NCI-H2029 (cell line): ENCODE data around the gene WWC2.
"Not testable (repeated sequence)": the region's sequence is repeated elsewhere in the genome, so short reads cannot be mapped to it uniquely, and the experiment has no call there.

Experiments used
- DNase-seq: peaks from one replicate; lab custom pipeline; 2025; lab: John Stamatoyannopoulos, UW

The WWC2 gene

DNA sequence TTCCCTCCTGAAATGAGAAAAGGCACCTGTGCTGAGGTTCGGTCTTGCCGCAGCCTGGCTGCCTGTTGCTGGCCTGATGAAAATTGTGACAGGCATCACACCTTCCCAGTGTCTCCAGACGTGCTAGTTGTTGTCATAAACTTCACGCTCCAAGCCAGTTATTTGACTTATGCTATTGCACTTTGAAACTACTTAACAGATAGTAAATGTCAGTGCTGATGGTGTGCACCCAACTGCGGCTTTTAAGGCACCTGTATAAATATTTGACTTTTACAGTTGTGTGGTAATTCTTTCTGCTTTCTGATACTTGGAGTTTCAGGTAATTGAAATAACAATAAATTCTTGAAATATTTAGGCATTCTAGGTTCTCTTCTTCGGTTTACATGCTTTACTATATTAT, 1.8 kb downstream of the WWC2 start:
- DNase-seq = no peak

DNA sequence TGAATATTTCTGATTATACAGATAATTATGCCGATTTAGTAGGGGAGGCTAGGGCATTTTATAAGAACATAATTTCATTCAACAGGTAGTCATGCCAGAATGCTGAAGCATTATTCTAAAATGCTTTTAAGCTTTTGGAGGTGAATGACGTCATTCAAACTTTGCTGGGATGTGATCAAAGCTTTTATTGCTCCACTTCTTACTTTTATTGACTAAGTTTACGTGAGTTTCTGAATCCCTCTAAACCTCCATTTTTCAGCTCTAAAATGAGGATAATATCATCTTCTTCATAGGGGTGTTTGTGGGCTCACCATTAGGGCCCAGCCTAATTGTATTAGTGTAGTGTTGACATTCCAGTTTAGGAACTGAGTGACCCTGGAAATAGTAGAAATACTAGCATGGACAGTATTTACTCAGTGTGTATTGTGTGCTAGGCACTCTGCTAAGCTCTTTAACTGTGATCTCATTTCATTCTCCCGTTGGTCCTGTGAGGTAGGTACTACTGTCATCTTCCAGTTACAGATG, 3.0 kb downstream of the WWC2 start:
- no peak for DNase-seq

DNA sequence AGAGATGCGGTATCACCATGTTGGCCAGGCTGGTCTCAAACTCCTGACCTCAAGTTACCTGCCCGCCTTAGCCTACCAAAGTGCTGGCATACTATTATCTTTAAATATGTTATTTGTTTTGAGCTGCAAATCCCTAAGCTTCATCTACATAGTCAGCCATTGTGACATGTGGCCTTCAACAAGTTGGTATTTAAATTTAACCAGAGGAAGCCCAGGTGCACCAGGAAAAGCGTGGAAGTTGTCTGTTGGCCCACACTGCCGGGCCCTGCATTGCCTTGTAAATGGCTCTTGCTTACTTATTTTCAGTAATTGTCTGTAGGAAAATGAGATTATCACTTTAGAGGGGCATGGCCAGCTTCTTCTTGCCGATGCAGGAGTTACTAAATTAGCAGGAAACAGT, 6.0 kb downstream of the WWC2 start:
- no peak for DNase-seq

DNA sequence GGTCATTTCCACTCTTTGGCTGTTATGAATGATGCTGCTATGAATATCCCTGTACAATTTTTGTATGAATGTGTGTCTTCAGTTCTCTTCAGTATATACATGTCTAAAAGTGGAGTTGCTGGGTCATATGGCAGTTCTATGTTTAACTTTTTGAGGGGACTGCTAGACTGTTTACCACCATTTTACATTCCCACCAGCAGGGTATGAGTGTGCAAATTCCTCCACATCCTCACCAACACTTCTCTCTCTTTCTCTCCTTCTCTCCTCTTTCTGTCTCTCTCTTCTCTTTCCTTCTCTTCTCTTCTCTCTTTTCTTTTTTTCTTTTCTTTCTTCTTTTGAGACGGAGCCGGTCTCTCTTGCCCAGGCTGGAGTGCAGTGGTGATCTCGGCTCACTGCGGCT, 7.8 kb downstream of the WWC2 start:
- DNase-seq = no peak

DNA sequence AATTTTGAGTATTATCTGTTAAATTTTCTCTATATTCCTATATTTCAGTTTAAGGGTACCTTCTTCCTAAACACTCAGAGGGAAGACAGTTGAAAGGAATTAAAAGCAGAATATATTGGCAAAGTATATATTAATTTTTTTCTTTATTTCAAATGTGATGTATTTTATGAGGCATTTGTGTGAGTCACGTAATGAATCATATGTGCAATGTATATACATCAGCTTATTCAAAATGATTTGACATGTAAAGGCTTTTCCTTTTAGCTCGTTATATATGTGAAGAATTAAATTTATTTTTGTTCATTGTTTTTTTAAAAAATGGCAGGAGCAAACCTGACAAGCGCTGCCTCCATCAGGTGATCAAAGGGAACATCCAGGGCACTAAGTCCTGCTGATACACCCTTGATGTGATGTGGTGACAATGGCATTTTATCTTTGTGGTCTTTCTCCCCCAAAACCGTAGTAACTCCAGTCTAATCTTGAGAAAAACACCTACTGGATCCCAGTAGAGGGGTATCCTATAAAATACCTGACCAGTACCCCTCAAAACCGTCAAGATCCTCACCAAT, 8.9 kb downstream of the WWC2 start:
- DNase-seq = no peak

DNA sequence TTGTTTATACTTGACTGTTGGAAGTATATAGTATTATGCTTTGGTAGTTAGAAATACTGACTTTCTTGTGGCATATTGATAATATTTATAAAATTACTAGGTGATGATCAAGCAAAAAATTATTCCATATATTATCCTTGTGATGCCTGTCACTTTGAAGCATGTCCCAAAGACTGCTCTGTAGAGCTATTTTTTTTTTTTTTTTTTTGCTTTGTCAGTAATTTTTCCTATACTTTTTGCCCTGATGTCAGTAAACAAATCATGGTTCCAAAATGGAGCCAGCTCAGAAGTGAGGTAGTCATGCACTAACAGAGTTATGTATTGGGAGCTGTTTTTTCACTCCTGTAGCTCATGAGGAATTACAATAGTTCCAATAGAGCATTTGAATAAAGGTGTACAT, 11.2 kb downstream of the WWC2 start:
- DNase-seq = no peak

DNA sequence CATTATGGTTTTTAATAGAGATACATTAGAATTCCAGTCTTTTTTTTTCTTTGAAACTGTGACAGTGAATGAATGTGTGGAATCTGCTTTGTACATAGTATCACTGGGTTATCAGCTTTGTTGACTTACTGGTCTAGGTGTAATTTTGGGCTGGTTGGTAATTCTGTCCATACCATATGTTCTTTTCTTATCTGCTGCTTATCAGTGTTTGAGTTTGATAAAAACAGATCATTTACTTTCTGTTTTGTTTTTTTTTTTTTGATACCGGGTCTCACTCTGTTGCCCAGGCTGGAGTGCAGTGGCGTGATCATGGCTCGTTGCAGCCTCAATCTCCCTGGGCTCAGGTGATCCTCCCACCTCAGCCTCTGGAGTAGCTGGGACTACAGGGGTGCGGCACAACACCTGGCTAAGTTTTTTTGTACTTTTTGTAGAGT, 12.4 kb downstream of the WWC2 start:
- DNase-seq = no peak

DNA sequence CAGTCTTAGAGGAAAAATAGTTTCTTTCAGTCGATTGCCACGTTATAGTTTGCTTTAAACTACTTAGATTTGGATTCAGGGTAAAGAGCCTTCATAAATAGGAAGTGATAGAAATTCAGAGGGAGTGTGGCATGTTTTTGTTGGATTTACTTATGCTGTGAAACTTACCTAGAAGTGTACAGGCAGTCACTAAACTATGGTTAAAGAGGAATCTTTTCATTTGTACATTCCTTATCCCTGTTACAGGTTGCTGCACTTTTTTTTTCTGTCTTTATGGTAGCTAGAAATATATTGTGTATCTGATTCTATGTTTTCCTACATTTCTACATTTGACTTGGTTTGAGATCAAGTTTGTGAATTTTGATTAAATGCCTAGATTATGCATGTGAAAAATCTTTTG, 19.1 kb downstream of the WWC2 start:
- DNase-seq = no peak

DNA sequence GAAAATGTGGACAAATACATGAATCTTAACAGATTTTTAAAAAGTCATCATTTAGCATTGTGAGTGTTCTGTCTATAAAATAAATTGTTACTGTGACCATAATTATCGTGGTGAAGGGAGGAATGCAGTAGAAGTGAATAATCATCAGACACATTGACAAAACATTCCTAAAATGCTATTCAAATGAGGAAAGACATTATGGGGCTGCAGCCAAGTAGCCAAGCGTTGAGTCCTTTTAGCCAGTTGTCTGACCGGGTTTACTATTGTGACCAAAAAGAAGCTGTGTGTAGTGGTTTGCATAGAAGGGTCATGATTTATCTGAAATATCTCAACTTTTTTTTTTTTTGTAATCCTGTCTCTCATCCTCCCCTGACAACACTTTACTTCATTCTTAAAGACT, 19.5 kb downstream of the WWC2 start:
- no peak for DNase-seq

DNA sequence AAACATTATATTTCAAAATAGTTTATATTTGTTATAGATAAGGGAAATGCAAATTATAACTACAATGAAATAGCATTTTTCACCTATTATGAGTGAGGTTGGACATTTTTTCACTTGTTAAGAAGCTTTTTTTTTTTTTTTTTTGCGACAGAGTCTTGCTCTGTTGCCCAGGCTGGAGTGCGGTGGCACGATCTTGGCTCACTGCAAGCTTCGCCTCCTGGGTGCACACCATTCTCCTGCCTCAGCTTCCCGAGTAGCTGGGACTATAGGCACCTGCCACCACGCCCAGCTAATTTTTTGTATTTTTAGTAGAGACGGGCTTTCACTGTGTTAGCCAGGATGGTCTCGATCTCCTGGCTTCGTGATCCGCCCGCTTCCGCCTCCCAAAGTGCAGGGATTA, 22.6 kb downstream of the WWC2 start:
- DNase-seq = not testable (repeated sequence)

DNA sequence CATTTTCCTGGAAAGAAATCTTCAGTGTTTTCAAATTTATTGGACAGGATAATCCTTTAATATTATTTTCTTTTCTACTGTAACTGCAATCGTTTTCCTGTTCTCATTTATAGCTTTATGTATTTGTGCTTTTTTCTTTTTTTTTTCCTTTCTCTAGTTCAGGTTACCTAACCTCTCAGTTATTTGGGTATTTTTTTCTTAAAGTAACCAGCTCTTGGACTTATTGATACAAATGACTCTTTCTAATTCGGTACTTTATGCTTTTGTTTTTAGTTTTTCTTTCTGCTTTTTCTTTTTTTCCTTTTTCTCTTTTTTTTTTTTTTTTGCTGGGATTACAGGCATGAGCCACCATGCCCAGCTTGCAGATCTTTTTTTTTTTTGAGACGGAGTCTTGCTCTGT, 25.2 kb downstream of the WWC2 start:
- no peak for DNase-seq

DNA sequence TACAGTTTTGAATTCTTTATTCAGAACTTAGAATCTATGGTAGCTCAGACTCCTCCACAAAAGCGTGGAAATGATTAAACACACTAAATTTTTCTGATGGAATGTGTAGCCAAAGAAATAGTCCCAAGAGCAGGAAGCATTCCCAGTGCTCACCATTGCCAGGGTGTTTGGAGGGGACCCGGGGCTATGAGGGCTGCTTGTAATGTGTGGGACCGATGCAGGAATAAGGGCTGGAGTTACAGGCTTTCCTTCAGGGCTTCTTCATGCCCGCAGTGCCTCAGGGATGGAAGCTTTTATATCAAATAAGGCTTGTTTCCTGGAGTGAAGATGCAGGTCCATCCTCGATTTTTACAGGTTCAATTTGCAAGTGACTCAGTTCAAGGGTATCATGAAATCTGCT, 25.8 kb downstream of the WWC2 start:
- no peak for DNase-seq

DNA sequence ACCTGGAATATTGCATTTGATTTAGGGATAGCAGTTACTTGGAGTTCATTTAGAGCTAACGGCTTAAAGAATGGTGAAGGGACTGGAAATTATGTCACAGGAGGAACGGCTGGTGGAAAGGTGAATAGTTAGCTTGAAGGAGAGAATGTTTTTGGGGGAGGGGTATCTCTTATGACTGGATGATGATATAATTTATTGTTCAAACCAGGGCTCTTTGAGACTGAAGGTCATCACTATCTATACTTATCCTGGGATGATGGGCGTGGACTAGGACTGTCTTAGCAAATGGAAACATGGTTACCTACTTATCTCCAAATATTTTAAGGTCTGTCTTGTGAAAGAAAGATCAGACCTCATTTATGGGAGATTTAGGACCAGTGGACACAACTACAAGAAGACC, 30.1 kb downstream of the WWC2 start:
- DNase-seq = no peak

DNA sequence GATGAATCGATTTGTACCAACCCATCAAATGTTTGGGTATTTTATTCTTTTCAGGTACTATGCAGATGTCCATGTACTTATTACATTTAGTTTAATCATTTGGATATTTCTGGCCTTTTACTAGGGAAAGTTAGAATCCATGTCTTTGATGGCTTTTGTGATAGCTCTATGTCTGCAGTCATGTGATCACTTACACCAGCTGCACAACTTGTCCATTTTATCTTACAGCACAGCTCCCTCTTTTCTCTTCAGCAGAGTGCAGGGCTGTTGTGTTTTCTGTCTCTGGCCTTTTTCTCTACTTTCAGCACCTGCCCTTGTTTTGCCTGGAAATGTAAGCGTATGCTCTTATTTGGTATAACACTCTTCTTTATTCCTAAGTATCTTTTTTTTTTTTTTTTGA, 30.6 kb downstream of the WWC2 start:
- DNase-seq = no peak

DNA sequence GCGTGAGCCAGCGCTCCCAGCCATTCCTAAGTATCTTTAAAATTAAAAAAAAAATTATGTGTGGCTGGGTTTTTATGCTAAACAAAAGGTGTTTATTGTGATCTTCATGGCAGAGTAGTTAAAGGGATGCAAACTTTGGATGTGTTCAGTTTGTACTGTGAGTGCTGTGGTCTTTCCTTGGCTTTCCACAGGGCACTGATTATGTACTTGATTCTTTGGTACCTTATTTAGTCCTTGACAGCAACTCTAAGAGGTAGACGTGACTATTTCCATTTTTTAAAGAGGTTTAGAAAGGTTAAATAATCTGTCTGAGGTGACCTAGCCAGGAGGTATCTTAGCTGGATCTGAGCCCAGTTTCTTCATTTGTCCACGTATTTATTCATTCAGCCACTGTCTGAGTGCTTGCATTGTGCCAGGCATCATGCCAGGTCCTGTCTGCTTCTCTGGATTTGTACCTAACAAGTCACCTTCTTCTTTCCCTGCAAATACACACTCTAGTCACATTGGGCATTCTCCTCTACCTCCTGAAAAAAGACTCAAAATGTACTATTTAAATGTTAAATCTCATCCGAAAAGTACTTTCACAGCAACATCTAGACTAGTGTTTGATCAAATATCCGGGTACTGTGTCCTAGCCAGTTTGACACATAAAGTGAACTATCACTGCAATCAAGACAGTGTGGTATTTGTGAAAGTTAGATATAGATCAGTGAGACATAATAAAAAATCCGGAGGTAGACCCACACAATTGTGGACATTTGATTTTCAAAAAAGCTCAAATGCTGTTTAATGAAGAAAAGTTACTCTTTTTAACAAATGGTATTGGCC, 31.5 kb downstream of the WWC2 start:
- DNase-seq = peak; percentile 83

DNA sequence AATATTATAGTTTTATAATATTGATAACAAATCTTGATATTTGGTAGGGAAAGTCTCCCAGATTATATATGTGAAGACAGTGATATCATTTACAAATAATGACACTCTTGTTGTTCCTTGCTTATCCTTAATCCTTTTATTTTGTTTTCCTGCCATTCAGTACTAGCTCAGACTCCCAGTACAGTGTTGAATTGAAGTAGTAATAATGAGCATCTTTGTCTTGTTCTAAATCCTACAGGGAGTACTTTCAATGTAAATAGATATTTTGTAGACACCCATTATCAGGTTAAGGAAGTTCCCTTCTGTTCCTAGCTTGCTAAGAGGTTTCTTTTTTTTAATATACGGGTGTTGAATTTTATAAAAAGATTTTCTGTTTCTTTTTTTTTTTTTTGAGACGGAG, 33.0 kb downstream of the WWC2 start:
- DNase-seq = no peak

DNA sequence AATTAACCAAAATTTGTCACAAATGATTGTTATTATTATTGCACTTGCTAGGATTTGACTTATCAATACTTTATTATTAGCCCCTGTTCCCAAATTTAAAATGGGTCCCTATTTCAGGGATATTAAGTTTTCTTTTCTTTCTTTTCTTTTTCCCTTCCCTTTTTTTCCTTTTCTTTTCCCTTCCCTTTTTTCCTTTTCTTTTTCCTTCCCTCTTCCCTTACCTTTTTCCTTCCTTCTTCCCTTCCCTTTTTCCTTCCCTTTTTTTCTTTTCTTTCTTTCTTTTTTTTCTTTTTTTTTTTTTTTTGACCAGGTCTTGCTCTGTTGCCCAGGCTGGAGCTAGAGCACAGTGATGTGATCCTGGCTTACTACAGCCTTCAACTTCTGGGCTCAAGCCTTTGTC, 33.8 kb downstream of the WWC2 start:
- DNase-seq = no peak

DNA sequence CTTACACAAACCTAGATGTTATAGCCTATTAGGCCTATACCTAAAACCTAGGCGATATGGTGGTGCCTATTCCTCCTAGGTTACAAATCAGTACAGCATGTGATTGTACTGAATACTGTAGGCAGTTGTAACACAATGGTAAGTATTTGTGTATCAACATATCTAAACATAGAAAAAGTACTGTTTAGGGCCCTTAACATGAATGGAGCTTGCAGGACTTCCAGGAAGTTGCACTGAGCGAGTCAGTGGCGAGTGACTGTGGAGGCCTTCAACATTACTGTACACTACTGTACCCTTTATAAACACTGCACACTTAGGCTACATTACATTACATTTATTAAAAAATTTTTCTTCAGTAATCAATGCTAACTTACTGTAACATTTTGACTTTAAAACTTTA, 37.8 kb downstream of the WWC2 start:
- no peak for DNase-seq

DNA sequence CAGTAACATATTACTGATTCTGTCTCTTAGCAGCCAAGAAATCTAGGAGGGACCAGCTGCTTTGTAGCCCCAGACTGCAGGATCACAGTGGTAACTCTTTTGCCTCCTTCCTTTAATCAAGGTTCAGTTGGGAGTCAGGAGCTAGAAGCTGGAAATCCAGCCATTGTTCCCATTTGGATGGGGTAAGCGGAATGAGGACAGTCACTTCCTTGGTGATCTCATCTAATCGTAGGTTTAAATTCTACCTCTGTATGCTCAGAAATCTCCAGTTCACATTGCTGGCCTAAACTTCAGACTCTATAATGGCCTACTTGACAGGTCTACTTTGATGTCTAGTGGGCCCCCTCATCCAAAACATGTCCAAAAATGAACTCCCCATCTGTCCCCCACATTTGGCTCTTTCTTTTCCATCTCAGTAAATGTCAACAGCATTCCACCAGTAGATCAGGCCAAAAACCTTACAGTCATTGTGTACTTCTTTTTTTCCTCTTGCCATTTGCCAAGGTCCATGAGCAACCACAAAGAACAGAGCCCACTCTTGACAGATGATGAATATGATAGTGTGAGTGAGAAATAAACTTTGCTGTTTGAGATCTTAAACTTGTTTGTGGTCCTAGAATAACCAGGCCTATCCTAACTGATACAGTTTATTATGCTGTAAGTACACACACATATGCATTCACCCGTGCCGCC, 40.1 kb downstream of the WWC2 start:
- DNase-seq = no peak

DNA sequence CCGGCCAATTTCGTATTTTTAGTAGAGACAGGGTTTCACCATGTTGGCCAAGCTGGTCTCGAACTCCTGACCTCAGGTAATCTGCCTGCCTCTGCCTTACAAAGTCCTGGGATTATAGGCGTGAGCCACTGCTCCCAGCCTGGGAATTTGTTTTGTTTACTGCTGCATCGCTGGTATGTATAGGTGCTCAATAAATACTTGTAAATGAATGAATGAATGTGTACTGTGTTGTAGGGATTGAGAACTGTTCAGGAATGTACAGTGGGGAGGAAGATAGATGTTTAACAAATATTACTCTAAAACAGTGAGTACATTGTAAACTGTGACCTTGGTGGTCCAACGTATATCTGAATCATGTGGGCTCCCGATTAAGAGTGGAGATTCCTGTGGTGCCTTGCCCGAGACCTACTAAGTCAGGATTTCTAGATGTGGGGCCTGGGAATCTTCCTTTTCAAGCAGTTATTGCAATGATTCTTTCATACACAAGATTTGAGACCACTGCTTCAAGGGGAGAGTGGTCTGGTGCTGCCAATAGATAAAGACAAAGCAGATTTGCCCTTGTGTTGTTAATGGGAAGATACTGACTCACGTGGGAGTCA, 41.0 kb downstream of the WWC2 start:
- no peak for DNase-seq

DNA sequence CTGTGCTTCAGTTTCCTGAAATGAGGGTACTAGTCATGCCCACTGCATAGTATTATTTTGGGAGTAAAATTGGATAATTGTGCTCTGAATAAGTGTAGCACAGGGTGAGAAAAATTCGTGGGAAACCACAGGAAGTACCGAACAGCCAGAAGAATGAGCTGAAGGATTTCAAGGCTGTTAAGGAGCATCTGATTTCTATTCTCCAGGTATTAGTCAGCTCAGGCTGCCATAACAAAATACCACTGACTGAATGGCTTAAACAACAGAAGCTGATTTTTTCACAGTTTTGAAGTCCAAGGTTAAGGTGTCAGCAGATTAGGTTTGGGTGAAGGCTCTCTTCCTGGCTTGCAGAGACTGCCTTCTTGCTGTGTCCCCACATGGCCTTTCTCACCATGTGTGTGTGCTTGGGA, 41.9 kb downstream of the WWC2 start:
- no peak for DNase-seq

DNA sequence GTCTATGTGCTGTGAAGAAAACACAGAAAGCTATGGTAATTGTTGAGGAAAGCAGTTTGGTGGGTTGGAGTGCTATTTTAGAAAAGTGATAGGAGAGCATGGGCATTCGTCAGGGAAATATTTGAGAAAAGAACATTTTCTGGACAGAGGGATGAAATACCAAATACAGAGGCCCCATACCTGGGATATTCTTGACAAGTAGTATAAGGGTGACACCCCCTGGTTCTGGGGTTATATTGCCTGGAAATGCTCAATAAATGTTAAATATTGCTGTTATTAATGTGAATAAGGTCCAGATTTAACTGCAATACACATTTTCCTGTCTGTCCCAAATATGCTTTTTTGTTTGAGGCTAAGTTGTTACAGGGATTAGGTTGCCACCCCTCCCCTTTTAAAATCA, 42.9 kb downstream of the WWC2 start:
- no peak for DNase-seq
